Psoas muscle (tissue), 8 donors: ENCODE results near the gene CALHM3. TPM values are rescaled to one million over a fixed set of nuclear protein-coding genes. Genes with fewer than 3 reads are reported as not detected.

Experiments used
- ATAC-seq, 4 donors: fragments of 200-7000 bp; cut with Tn5 transposase; one replicate each; pipeline ENCODE4 v1.9.1; 2020; ENCODE audit warnings: moderate library complexity in 3 of 4, mild to moderate bottlenecking in 2 of 4
- DNase-seq, 2 donors: peaks; one replicate each; pipeline ENCODE4 v3.0.0-alpha.2; 2020
- H3K27ac ChIP-seq: fragments of 200-600 bp; one replicate; pipeline ENCODE4 v1.8.0; 2022
- H3K27me3 ChIP-seq, 3 donors: fragments of 200-600 bp in 1 of 3; one replicate each; pipeline versions ENCODE4 v1.6.1 to v1.8.0; 2013 to 2022; ENCODE audit warnings: low read length in 2 of 3, mild to moderate bottlenecking in 2 of 3, moderate library complexity in 1 of 3; ENCODE audit not compliant: insufficient read depth in 3 of 3
- H3K36me3 ChIP-seq, 2 donors: fragments of 200-600 bp in 1 of 2; one replicate each; pipeline versions ENCODE4 v1.6.1 to v1.8.0; 2013 to 2022; ENCODE audit warnings: low read depth in 1 of 2, mild to moderate bottlenecking in 1 of 2, moderate library complexity in 1 of 2; ENCODE audit not compliant: insufficient read depth in 1 of 2
- H3K4me1 ChIP-seq: fragments of 200-600 bp; one replicate; pipeline ENCODE4 v1.8.0; 2022
- H3K4me3 ChIP-seq: fragments of 200-600 bp; one replicate; pipeline ENCODE4 v1.8.0; 2022; ENCODE audit warnings: mild to moderate bottlenecking
- H3K9me3 ChIP-seq: fragments of 200-600 bp; one replicate; pipeline ENCODE4 v1.8.0; 2022
- CTCF ChIP-seq: fragments of 200-600 bp; IDR thresholded peaks from one replicate; pipeline ENCODE4 v1.8.0; 2022; ENCODE audit warnings: antibody characterized with exemption
- WGBS, 3 donors: extraction: QIAGEN DNeasy Blood & Tissue Kit; methylation state at CpG; one replicate each; pipeline versions ENCODE4 v1.1.6 to v1.1.7; 2013; 5-methylcytosine and 5-hydroxymethylcytosine counted together
- intact Hi-C, 2 donors: fragments of 100-400 bp; cut with DNase I; formaldehyde crosslinking; loops; one replicate each; pipeline versions ENCODE4 v1.11.0 to v1.14.2; 2022
- polyA plus RNA-seq, 3 donors: library from polyadenylated mRNA; stranded (reverse); fragments of 200-250 nt; gene quantifications; one replicate each; pipeline ENCODE4 v1.2.3, GENCODE V29; 2013
- total RNA-seq, 4 donors: library from RNA; stranded (reverse); fragmentation: NEBNext Ultra II Directional in 2 of 4; extraction: Animal tissue kit (Norgen Biotek cat#: 25700) in 2 of 4; gene quantifications; one replicate each; pipeline versions ENCODE4 v1.2.1 to v1.2.4, GENCODE V29; 2021 to 2023
- donor health status: healthy with polysubstance abuse.
- donor health status: DM: no; HTN: no; CAD: no; lungs with moderate emphysema.
- donor health status: Bipolar disorder and iron deficiency.
- donor health status: healthy.
- donor health status: DM: yes; HTN: yes; CAD: no.
- donor health status: DM: no; HTN: no; CAD: no.
- donor health status: DM: no; HTN: no; CAD: no.
- donor health status: DM: yes; HTN: yes; CAD: no.

The CALHM3 gene
- total and polyA plus RNA-seq, 7 donors: not detected

- intact Hi-C loops: no loop called here
- Histone ChIP-seq H3K4me1 (no peaks in the 10 kb centered on the region), H3K27me3 (no peaks in the 10 kb centered on the region), H3K36me3 (no peaks in the 10 kb centered on the region), H3K27ac (no peak overlapping the region), H3K9me3 (no peaks in the 10 kb centered on the region), H3K4me3 (no peak overlapping the region)
- DNase-seq (peak; percentile 55 to 72), ATAC-seq (peak in 3 of 4 donors; percentile 43 to 58 (median 56))
- 67 to 73% (median 72%) methylated on average over 14 of the region's 14 CpGs for WGBS, 3 donors
- TF ChIP-seq CTCF: no peak
Observed at GRCh38 chr10:103470761-103471653, 8.0 kb downstream of the CALHM3 start.

GRCh38 chr10:103469201-103469600, 9.8 kb downstream of the CALHM3 start:
- Histone ChIP-seq H3K9me3 (no peaks in the 10 kb centered on the region), H3K36me3 (no peaks in the 10 kb centered on the region), H3K27me3 (no peaks in the 10 kb centered on the region), H3K4me3 (no peak overlapping the region), H3K27ac (no peak overlapping the region), H3K4me1 (no peaks in the 10 kb centered on the region)
- intact Hi-C loops: no loop called here
- DNase-seq (peak in 1 of 2 donors; percentile 19), ATAC-seq (no peak)
- no peak for TF ChIP-seq CTCF
- 41 to 50% (median 49%) methylated on average over 5 of the region's 5 CpGs for WGBS, 3 donors

DNA sequence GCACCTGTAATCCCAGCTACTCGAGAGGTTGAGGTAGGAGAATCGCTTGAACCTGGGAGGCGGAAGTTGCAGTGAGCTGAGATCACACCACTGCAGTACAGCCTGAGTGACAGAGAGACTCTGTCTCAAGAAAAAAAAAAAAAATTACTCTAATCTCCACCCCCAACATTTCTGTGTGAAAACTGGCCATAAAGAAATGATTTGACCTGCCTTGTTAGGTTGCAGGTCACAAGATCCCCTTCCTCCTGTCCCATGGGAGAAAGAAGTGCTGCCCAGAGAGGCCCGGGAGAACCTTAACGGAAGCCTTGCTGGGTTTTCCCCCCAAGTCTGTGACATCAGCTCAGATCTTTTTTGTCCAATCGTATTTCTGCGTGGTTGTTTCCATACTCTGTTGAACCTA, 11.6 kb downstream of the CALHM3 start:
- no peak for TF ChIP-seq CTCF
- Histone ChIP-seq H3K4me1 (no peaks in the 10 kb centered on the region), H3K4me3 (no peak overlapping the region), H3K27me3 (no peaks in the 10 kb centered on the region), H3K36me3 (no peaks in the 10 kb centered on the region), H3K9me3 (no peaks in the 10 kb centered on the region), H3K27ac (no peak overlapping the region)
- peak in 1 of 2 donors; percentile 3 for DNase-seq
- intact Hi-C loops: no loop called here
- 78 to 83% (median 79%) methylated on average over 7 of the region's 7 CpGs for WGBS, 3 donors
- no peak for ATAC-seq

GRCh38 chr10:103466734-103467133, 12.3 kb downstream of the CALHM3 start:
- H3K4me3 ChIP-seq: no peak overlapping the region
- WGBS, 3 donors: 83 to 88% (median 86%) methylated on average over 3 of the region's 3 CpGs
- H3K36me3 ChIP-seq: no peaks in the 10 kb centered on the region
- intact Hi-C loops: no loop called here
- TF ChIP-seq CTCF: no peak
- DNase-seq (peak in 1 of 2 donors; percentile 11), ATAC-seq (no peak)
- no peaks in the 10 kb centered on the region for H3K27me3 ChIP-seq
- no peaks in the 10 kb centered on the region for H3K4me1 ChIP-seq
- no peak overlapping the region for H3K27ac ChIP-seq
- no peaks in the 10 kb centered on the region for H3K9me3 ChIP-seq
